Measurements from ENCODE around the gene PAM. TPM values are rescaled to one million over a fixed set of nuclear protein-coding genes. Genes with fewer than 3 reads are reported as not detected.

Gene PAM
- total RNA-seq, 1 donor: 266 TPM

GRCh38 chr5:103075442-103075841 is 320.3 kb downstream of the PAM start:
- H3K4me3 ChIP-seq (ENCODE audit: low read depth, low read length): no peak overlapping the region
- DNase-seq (ENCODE audit: low read depth): no peak
- TF ChIP-seq, protein P1, sequence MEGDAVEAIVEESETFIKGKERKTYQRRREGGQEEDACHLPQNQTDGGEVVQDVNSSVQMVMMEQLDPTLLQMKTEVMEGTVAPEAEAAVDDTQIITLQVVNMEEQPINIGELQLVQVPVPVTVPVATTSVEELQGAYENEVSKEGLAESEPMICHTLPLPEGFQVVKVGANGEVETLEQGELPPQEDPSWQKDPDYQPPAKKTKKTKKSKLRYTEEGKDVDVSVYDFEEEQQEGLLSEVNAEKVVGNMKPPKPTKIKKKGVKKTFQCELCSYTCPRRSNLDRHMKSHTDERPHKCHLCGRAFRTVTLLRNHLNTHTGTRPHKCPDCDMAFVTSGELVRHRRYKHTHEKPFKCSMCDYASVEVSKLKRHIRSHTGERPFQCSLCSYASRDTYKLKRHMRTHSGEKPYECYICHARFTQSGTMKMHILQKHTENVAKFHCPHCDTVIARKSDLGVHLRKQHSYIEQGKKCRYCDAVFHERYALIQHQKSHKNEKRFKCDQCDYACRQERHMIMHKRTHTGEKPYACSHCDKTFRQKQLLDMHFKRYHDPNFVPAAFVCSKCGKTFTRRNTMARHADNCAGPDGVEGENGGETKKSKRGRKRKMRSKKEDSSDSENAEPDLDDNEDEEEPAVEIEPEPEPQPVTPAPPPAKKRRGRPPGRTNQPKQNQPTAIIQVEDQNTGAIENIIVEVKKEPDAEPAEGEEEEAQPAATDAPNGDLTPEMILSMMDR (IDR thresholded peaks at IDR 0.05; ENCODE audit: insufficient read depth, low read depth, low read length): no peak
